Measurements from ENCODE around the gene ASZ1.

ASZ1 gene

GRCh38 chr7:117347480-117347879 is 79.8 kb downstream of the ASZ1 start:
- 94% methylated on average over 6 of the region's 6 CpGs for WGBS
- H3K4ac ChIP-seq (ENCODE audit: low read depth in 1 of 2, low read length in 2 of 2) = no peak overlapping the region

GRCh38 chr7:117346161-117346560 is 81.1 kb downstream of the ASZ1 start:
- Histone ChIP-seq H3K4ac (ENCODE audit: low read depth in 1 of 2, low read length in 2 of 2) (no peak overlapping the region), H2AFZ (ENCODE audit: low read depth, low read length) (no peak overlapping the region), H2AK5ac (ENCODE audit: low read length, severe bottlenecking) (no peak overlapping the region), H3K4me1 (ENCODE audit: control insufficient read depth, insufficient read depth, low read depth, low read length) (no peaks in the 10 kb centered on the region), H3K9me3 (ENCODE audit: control insufficient read depth, low read length) (no peaks in the 10 kb centered on the region), H2BK12ac (ENCODE audit: low read length in 2 of 2) (no peak overlapping the region), H2BK15ac (ENCODE audit: low read depth, poor library complexity, severe bottlenecking) (no peak overlapping the region), H3K27ac (ENCODE audit: low read length, poor library complexity, severe bottlenecking) (no peak overlapping the region), H3K4me3 (ENCODE audit: insufficient read depth in 1 of 2, low read depth in 1 of 2, low read length in 2 of 2) (no peak overlapping the region), H3K27me3 (ENCODE audit: control insufficient read depth in 1 of 2, insufficient read depth in 1 of 2, low read length in 2 of 2) (no peaks in the 10 kb centered on the region), H4K8ac (ENCODE audit: low read length) (no peak overlapping the region), H2BK5ac (ENCODE audit: low read depth, low read length, poor library complexity, severe bottlenecking) (no peak overlapping the region), H3K9ac (ENCODE audit: low read length) (no peak overlapping the region), H3K4me2 (ENCODE audit: low read length, poor library complexity, severe bottlenecking) (no peak overlapping the region), H3K14ac (ENCODE audit: low read length in 2 of 2) (no peak overlapping the region), H3K36me3 (ENCODE audit: control insufficient read depth in 1 of 2, insufficient read depth in 2 of 2, low read depth in 1 of 2, low read length in 2 of 2) (no peaks in the 10 kb centered on the region), H3K18ac (ENCODE audit: low read depth in 1 of 2, low read length in 2 of 2) (no peak overlapping the region), H3K23ac (ENCODE audit: low read length in 2 of 2) (no peak overlapping the region), H2BK120ac (ENCODE audit: low read depth, low read length) (no peak overlapping the region), H3K79me1 (replicated peaks; ENCODE audit: low read length, poor library complexity, severe bottlenecking) (no peaks in the 10 kb centered on the region), H4K91ac (ENCODE audit: low read length) (no peak overlapping the region)
- DNase-seq = no peak

More at GRCh38 chr7:117347480-117347879, 79.8 kb downstream of the ASZ1 start:
- Histone ChIP-seq H3K27me3 (ENCODE audit: control insufficient read depth in 1 of 2, insufficient read depth in 1 of 2, low read length in 2 of 2) (no peaks in the 10 kb centered on the region), H3K4me3 (ENCODE audit: insufficient read depth in 1 of 2, low read depth in 1 of 2, low read length in 2 of 2) (no peak overlapping the region), H3K18ac (ENCODE audit: low read depth in 1 of 2, low read length in 2 of 2) (no peak overlapping the region), H3K79me1 (replicated peaks; ENCODE audit: low read length, poor library complexity, severe bottlenecking) (no peaks in the 10 kb centered on the region), H4K91ac (ENCODE audit: low read length) (no peak overlapping the region), H3K27ac (ENCODE audit: low read length, poor library complexity, severe bottlenecking) (no peak overlapping the region), H2BK12ac (ENCODE audit: low read length in 2 of 2) (no peak overlapping the region), H3K4me1 (ENCODE audit: control insufficient read depth, insufficient read depth, low read depth, low read length) (no peaks in the 10 kb centered on the region), H2BK120ac (ENCODE audit: low read depth, low read length) (no peak overlapping the region), H4K8ac (ENCODE audit: low read length) (no peak overlapping the region), H2BK15ac (ENCODE audit: low read depth, poor library complexity, severe bottlenecking) (no peak overlapping the region), H3K23ac (ENCODE audit: low read length in 2 of 2) (no peak overlapping the region), H3K9me3 (ENCODE audit: control insufficient read depth, low read length) (no peaks in the 10 kb centered on the region), H3K9ac (ENCODE audit: low read length) (no peak overlapping the region), H3K36me3 (ENCODE audit: control insufficient read depth in 1 of 2, insufficient read depth in 2 of 2, low read depth in 1 of 2, low read length in 2 of 2) (no peaks in the 10 kb centered on the region), H3K4me2 (ENCODE audit: low read length, poor library complexity, severe bottlenecking) (no peak overlapping the region), H2AK5ac (ENCODE audit: low read length, severe bottlenecking) (no peak overlapping the region), H2BK5ac (ENCODE audit: low read depth, low read length, poor library complexity, severe bottlenecking) (no peak overlapping the region), H3K14ac (ENCODE audit: low read length in 2 of 2) (no peak overlapping the region), H2AFZ (ENCODE audit: low read depth, low read length) (no peak overlapping the region)
- DNase-seq = no peak

GRCh38 chr7:117338020-117338419 is 89.3 kb downstream of the ASZ1 start:
- Histone ChIP-seq H3K79me1 (replicated peaks; ENCODE audit: low read length, poor library complexity, severe bottlenecking) (no peaks in the 10 kb centered on the region), H2BK120ac (ENCODE audit: low read depth, low read length) (no peak overlapping the region), H3K4me3 (ENCODE audit: insufficient read depth in 1 of 2, low read depth in 1 of 2, low read length in 2 of 2) (no peak overlapping the region), H3K18ac (ENCODE audit: low read depth in 1 of 2, low read length in 2 of 2) (no peak overlapping the region), H3K23ac (ENCODE audit: low read length in 2 of 2) (no peak overlapping the region), H2BK5ac (ENCODE audit: low read depth, low read length, poor library complexity, severe bottlenecking) (no peak overlapping the region), H2BK12ac (ENCODE audit: low read length in 2 of 2) (no peak overlapping the region), H2AFZ (ENCODE audit: low read depth, low read length) (no peak overlapping the region), H3K9me3 (ENCODE audit: control insufficient read depth, low read length) (no peaks in the 10 kb centered on the region), H3K4ac (ENCODE audit: low read depth in 1 of 2, low read length in 2 of 2) (no peak overlapping the region), H2BK15ac (ENCODE audit: low read depth, poor library complexity, severe bottlenecking) (no peak overlapping the region), H4K8ac (ENCODE audit: low read length) (no peak overlapping the region), H3K4me2 (ENCODE audit: low read length, poor library complexity, severe bottlenecking) (no peak overlapping the region), H3K27me3 (ENCODE audit: control insufficient read depth in 1 of 2, insufficient read depth in 1 of 2, low read length in 2 of 2) (no peaks in the 10 kb centered on the region), H2AK5ac (ENCODE audit: low read length, severe bottlenecking) (no peak overlapping the region), H3K4me1 (ENCODE audit: control insufficient read depth, insufficient read depth, low read depth, low read length) (no peaks in the 10 kb centered on the region), H3K36me3 (ENCODE audit: control insufficient read depth in 1 of 2, insufficient read depth in 2 of 2, low read depth in 1 of 2, low read length in 2 of 2) (no peaks in the 10 kb centered on the region), H3K9ac (ENCODE audit: low read length) (no peak overlapping the region), H4K91ac (ENCODE audit: low read length) (no peak overlapping the region), H3K14ac (ENCODE audit: low read length in 2 of 2) (no peak overlapping the region), H3K27ac (ENCODE audit: low read length, poor library complexity, severe bottlenecking) (no peak overlapping the region)
- no CpG with 5 or more reads among the region's 1 CpG for WGBS
- no peak for DNase-seq

GRCh38 chr7:117333168-117333567 is 94.1 kb downstream of the ASZ1 start:
- no peak overlapping the region for H2BK12ac ChIP-seq (ENCODE audit: low read length in 2 of 2)
- H2BK5ac ChIP-seq (ENCODE audit: low read depth, low read length, poor library complexity, severe bottlenecking) = no peak overlapping the region
- no peak overlapping the region for H4K91ac ChIP-seq (ENCODE audit: low read length)
- no peak overlapping the region for H3K4me3 ChIP-seq (ENCODE audit: insufficient read depth in 1 of 2, low read depth in 1 of 2, low read length in 2 of 2)
- H2BK15ac ChIP-seq (ENCODE audit: low read depth, poor library complexity, severe bottlenecking) = no peak overlapping the region
- no peak overlapping the region for H3K4ac ChIP-seq (ENCODE audit: low read depth in 1 of 2, low read length in 2 of 2)
- H2AK5ac ChIP-seq (ENCODE audit: low read length, severe bottlenecking) = no peak overlapping the region
- no peak overlapping the region for H3K18ac ChIP-seq (ENCODE audit: low read depth in 1 of 2, low read length in 2 of 2)
- no peaks in the 10 kb centered on the region for H3K27me3 ChIP-seq (ENCODE audit: control insufficient read depth in 1 of 2, insufficient read depth in 1 of 2, low read length in 2 of 2)
- H3K79me1 ChIP-seq (replicated peaks; ENCODE audit: low read length, poor library complexity, severe bottlenecking) = no peaks in the 10 kb centered on the region
- no peak overlapping the region for H3K4me2 ChIP-seq (ENCODE audit: low read length, poor library complexity, severe bottlenecking)
- H3K4me1 ChIP-seq (ENCODE audit: control insufficient read depth, insufficient read depth, low read depth, low read length) = no peaks in the 10 kb centered on the region
- H2AFZ ChIP-seq (ENCODE audit: low read depth, low read length) = no peak overlapping the region
- no peak overlapping the region for H3K27ac ChIP-seq (ENCODE audit: low read length, poor library complexity, severe bottlenecking)
- DNase-seq = no peak
- no peak overlapping the region for H2BK120ac ChIP-seq (ENCODE audit: low read depth, low read length)
- H3K36me3 ChIP-seq (ENCODE audit: control insufficient read depth in 1 of 2, insufficient read depth in 2 of 2, low read depth in 1 of 2, low read length in 2 of 2) = no peaks in the 10 kb centered on the region
- H4K8ac ChIP-seq (ENCODE audit: low read length) = no peak overlapping the region
- H3K14ac ChIP-seq (ENCODE audit: low read length in 2 of 2) = no peak overlapping the region
- no peak overlapping the region for H3K9ac ChIP-seq (ENCODE audit: low read length)
- no peak overlapping the region for H3K23ac ChIP-seq (ENCODE audit: low read length in 2 of 2)
- H3K9me3 ChIP-seq (ENCODE audit: control insufficient read depth, low read length) = peaks cover 39% of the 10 kb centered on the region

Measured in mesenchymal stem cell (in vitro differentiated cells and primary cell).